Hepatocyte (in vitro differentiated cells): ENCODE data around the gene CPN2. TPM values are rescaled to one million over a fixed set of nuclear protein-coding genes. Genes with fewer than 3 reads are reported as not detected.

Experiments
- DNase-seq: peaks from one replicate; pipeline ENCODE4 v3.0.0-alpha.2; 2016; ENCODE audit warnings: low spot score
- H2AFZ ChIP-seq: fragments of 200-600 bp; sonication (generic); 2 replicates; pipeline ENCODE4 v1.6.0; 2016; ENCODE audit warnings: antibody characterized with exemption, mild to moderate bottlenecking
- H3K27ac ChIP-seq: fragments of 200-600 bp; sonication (generic); 2 replicates; pipeline ENCODE4 v1.5.1; 2016; ENCODE audit warnings: mild to moderate bottlenecking
- H3K27me3 ChIP-seq: fragments of 200-600 bp; sonication (generic); 2 replicates; pipeline ENCODE4 v1.6.1; 2016
- H3K36me3 ChIP-seq: fragments of 200-600 bp; sonication (generic); replicated peaks from 2 replicates; pipeline ENCODE4 v1.5.1; 2016; ENCODE audit warnings: low read depth; ENCODE audit not compliant: insufficient read depth
- H3K4me1 ChIP-seq: fragments of 200-600 bp; sonication (generic); 2 replicates; pipeline ENCODE4 v1.5.1; 2016; ENCODE audit warnings: mild to moderate bottlenecking, moderate library complexity; ENCODE audit not compliant: insufficient read depth
- H3K4me2 ChIP-seq: fragments of 200-600 bp; sonication (generic); 2 replicates; pipeline ENCODE4 v1.6.0; 2016
- H3K4me3 ChIP-seq: fragments of 200-600 bp; sonication (generic); 2 replicates; pipeline ENCODE4 v1.5.1; 2016; ENCODE audit warnings: mild to moderate bottlenecking
- H3K79me2 ChIP-seq: fragments of 200-600 bp; sonication (generic); 2 replicates; pipeline ENCODE4 v1.6.0; 2017; ENCODE audit warnings: mild to moderate bottlenecking
- H3K9me2 ChIP-seq: fragments of 200-600 bp; sonication (generic); replicated peaks from 2 replicates; pipeline ENCODE4 v1.6.0; 2017; ENCODE audit warnings: mild to moderate bottlenecking; ENCODE audit not compliant: insufficient read depth
- H3K9me3 ChIP-seq: fragments of 200-600 bp; sonication (generic); 2 replicates; pipeline ENCODE4 v1.5.1; 2016; ENCODE audit warnings: low read depth, mild to moderate bottlenecking
- H4K20me1 ChIP-seq: fragments of 200-600 bp; sonication (generic); 2 replicates; pipeline ENCODE4 v1.6.0; 2016; ENCODE audit warnings: mild to moderate bottlenecking; ENCODE audit not compliant: insufficient read depth, poor library complexity, severe bottlenecking
- EZH2 ChIP-seq: fragments of 200-600 bp; sonication (generic); IDR thresholded peaks from 2 replicates; pipeline ENCODE4 v1.6.1; 2016; ENCODE audit warnings: antibody characterized with exemption, mild to moderate bottlenecking, borderline replicate concordance
- EZH2phosphoT487 ChIP-seq: fragments of 200-600 bp; sonication (generic); IDR thresholded peaks from one replicate; pipeline ENCODE4 v1.6.1; 2018; ENCODE audit warnings: antibody characterized with exemption, mild to moderate bottlenecking, low read depth, moderate library complexity; ENCODE audit not compliant: unreplicated experiment, severe bottlenecking
- WGBS: methylation state at CpG from one replicate; pipeline ENCODE4 v1.1.6; 2016; ENCODE audit warnings: low lambda C conversion rate; ENCODE audit errors: missing lambda C conversion rate; 5-methylcytosine and 5-hydroxymethylcytosine counted together
- polyA plus RNA-seq: library from polyadenylated mRNA; unstranded; fragments of >200 nt; fragmentation: Nextera tagmentation; extraction: Ambion mirVana; gene quantifications from 2 replicates; pipeline ENCODE4 v1.2.1, GENCODE V29; 2016
- total RNA-seq: library from RNA; depleted of rRNA; stranded (reverse); fragments of >200 nt; gene quantifications from 2 replicates; pipeline ENCODE4 v1.2.3, GENCODE V29; 2014
- TF ChIP-seq, protein P1 (sequence below): fragments of 200-600 bp; sonication (generic); IDR thresholded peaks from 2 replicates; pipeline ENCODE4 v1.5.1; 2016; ENCODE audit warnings: antibody characterized with exemption, mild to moderate bottlenecking; ENCODE audit not compliant: poor library complexity

The CPN2 gene
- total and polyA plus RNA-seq, 2 experiments from 2014 or later, result 3.3 to 4.6 TPM

DNA sequence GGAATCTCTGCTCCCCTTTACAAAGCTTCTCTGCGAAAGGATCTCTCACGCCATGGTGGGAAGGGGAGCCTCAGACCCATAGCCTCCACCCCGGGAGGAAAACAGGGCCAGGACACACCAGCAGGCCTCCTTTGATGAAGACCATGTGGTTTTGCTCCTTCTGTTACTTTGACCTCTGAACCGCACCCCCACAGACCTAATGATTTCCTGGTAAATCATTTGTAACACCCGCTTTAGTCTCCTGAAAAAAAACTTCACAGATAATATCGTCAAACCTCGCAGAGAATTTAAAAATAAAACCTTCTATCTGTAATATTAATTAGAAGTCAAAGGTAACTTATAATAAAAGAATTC is 18.3 kb downstream of the CPN2 start:
- Histone ChIP-seq H3K4me2 (peak overlapping the region; percentile 94), H3K9me3 (no peaks in the 10 kb centered on the region), H2AFZ (peak overlapping the region; percentile 70), H3K9me2 (no peaks in the 10 kb centered on the region), H3K4me3 (peak overlapping the region; percentile 8), H3K27ac (no peak overlapping the region), H3K27me3 (no peaks in the 10 kb centered on the region), H3K4me1 (peaks cover 10% of the 10 kb centered on the region), H3K79me2 (no peaks in the 10 kb centered on the region), H3K36me3 (no peaks in the 10 kb centered on the region), H4K20me1 (no peaks in the 10 kb centered on the region)
- WGBS, result 63% methylated on average over 7 of the region's 7 CpGs
- no peak for DNase-seq
- no peak for TF ChIP-seq EZH2phosphoT487
- TF ChIP-seq, protein P1, sequence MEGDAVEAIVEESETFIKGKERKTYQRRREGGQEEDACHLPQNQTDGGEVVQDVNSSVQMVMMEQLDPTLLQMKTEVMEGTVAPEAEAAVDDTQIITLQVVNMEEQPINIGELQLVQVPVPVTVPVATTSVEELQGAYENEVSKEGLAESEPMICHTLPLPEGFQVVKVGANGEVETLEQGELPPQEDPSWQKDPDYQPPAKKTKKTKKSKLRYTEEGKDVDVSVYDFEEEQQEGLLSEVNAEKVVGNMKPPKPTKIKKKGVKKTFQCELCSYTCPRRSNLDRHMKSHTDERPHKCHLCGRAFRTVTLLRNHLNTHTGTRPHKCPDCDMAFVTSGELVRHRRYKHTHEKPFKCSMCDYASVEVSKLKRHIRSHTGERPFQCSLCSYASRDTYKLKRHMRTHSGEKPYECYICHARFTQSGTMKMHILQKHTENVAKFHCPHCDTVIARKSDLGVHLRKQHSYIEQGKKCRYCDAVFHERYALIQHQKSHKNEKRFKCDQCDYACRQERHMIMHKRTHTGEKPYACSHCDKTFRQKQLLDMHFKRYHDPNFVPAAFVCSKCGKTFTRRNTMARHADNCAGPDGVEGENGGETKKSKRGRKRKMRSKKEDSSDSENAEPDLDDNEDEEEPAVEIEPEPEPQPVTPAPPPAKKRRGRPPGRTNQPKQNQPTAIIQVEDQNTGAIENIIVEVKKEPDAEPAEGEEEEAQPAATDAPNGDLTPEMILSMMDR, result no peak
- no peak for TF ChIP-seq EZH2

DNA sequence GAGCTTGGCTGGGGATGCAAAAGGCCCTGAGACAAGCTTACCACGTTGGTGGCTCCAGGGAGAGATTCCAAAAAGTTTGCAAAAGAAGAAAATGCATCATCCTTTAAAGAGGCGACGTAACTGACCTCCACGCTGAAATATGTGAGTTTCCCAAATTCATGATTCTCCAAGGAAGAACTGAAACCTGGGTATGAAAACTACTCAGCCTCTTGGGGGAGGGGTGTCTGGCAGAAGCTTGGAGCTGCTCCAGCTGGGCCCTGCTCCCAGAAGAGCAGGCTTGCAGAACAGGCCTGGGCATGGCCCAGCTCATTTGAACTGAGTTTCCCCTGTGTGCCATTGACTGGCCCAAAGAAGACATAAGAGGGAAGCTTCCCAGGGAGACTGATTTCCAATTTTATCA is 20.5 kb downstream of the CPN2 start:
- Histone ChIP-seq H3K9me2 (no peaks in the 10 kb centered on the region), H3K4me2 (no peak overlapping the region), H3K27me3 (no peaks in the 10 kb centered on the region), H3K9me3 (no peaks in the 10 kb centered on the region), H3K79me2 (no peaks in the 10 kb centered on the region), H3K36me3 (no peaks in the 10 kb centered on the region), H3K27ac (no peak overlapping the region), H3K4me3 (no peak overlapping the region), H2AFZ (no peak overlapping the region), H3K4me1 (peaks cover 7% of the 10 kb centered on the region), H4K20me1 (no peaks in the 10 kb centered on the region)
- WGBS, result 75% methylated on average over 4 of the region's 4 CpGs
- DNase-seq, result no peak
- TF ChIP-seq, protein P1, result no peak
- TF ChIP-seq EZH2, result no peak
- no peak for TF ChIP-seq EZH2phosphoT487

- Histone ChIP-seq H3K4me2 (no peak overlapping the region), H3K9me3 (no peaks in the 10 kb centered on the region), H2AFZ (no peak overlapping the region), H3K27ac (no peak overlapping the region), H4K20me1 (no peaks in the 10 kb centered on the region), H3K36me3 (no peaks in the 10 kb centered on the region), H3K79me2 (no peaks in the 10 kb centered on the region), H3K4me3 (no peak overlapping the region), H3K27me3 (no peaks in the 10 kb centered on the region), H3K4me1 (peaks cover 7% of the 10 kb centered on the region), H3K9me2 (no peaks in the 10 kb centered on the region)
- 88% methylated on average over 10 of the region's 10 CpGs for WGBS
- TF ChIP-seq EZH2phosphoT487 (no peak), EZH2 (no peak)
- TF ChIP-seq, protein P1, result no peak
- no peak for DNase-seq
These were observed 21.0 kb downstream of the CPN2 start for GRCh38 chr3:194330160-194330559.

- no peak for DNase-seq
- Histone ChIP-seq H3K79me2 (no peaks in the 10 kb centered on the region), H3K36me3 (no peaks in the 10 kb centered on the region), H3K27me3 (no peaks in the 10 kb centered on the region), H2AFZ (no peak overlapping the region), H3K4me1 (peaks cover 7% of the 10 kb centered on the region), H3K4me3 (no peak overlapping the region), H3K27ac (no peak overlapping the region), H3K9me2 (no peaks in the 10 kb centered on the region), H3K9me3 (no peaks in the 10 kb centered on the region), H3K4me2 (no peak overlapping the region), H4K20me1 (no peaks in the 10 kb centered on the region)
- WGBS, result 90% methylated on average over 7 of the region's 7 CpGs
- TF ChIP-seq EZH2phosphoT487, result no peak
- TF ChIP-seq, protein P1, result no peak
- TF ChIP-seq EZH2, result no peak
These were observed 21.6 kb downstream of the CPN2 start for GRCh38 chr3:194329583-194329965.
